Uterus (tissue), 2 donors: ENCODE measurements around the gene PAPPA2.

Experiments
- POLR2A ChIP-seq, 2 donors: fragments of 450-650 bp; IDR thresholded peaks; one replicate each; pipeline ENCODE4 v1.6.1; 2016; ENCODE audit warnings: antibody characterized with exemption in 2 of 2, mild to moderate bottlenecking in 1 of 2, moderate library complexity in 1 of 2
- TF ChIP-seq, protein P1 (sequence below), 4 experiments: fragments of 200-600 bp in 2 of 4; fragments of 450-650 bp in 2 of 4; sonication (generic) in 2 of 4; IDR thresholded peaks; one replicate each; pipeline ENCODE4 v1.5.1; 2016 to 2019; ENCODE audit warnings: antibody characterized with exemption in 4 of 4, mild to moderate bottlenecking in 2 of 4, moderate library complexity in 1 of 4

DNA sequence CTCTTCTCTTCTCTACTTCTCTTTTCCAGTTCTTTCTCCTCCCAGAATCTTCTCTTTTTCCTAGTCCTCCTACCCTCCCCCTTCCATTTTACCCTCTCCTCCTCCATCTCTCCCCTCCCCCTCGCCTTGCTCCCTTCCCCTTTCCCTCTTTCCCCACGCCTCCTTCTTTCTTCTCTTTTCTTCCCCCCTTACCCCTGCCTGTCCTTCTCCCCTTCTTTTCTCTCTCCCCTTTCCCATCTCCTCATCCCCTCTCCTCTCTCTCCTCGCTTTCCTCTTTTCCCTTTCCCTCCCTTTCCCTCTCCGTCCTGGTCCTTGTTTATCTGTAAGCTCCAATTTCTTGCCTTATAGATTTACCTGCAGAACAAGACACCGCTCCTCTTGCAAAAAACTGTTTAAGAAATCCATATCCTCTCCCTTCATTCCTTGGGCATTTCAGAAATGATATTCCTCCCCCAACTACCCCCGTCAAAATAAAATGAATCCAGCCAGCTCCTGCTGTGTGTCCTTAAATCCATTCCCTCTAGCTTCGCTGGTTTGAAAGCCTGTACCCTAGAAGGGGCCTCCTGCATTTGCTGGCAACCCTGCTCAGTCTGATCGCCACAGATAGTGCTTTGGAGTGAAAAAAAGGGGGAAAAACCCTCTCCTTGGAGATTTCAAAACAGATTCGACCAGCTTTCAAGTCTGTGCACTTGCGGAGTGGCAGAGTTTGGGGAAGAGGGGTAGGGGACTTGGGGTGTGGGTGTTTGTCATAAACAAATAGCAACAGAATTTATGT, 89.4 kb downstream of the PAPPA2 start:
- TF ChIP-seq, protein P1, sequence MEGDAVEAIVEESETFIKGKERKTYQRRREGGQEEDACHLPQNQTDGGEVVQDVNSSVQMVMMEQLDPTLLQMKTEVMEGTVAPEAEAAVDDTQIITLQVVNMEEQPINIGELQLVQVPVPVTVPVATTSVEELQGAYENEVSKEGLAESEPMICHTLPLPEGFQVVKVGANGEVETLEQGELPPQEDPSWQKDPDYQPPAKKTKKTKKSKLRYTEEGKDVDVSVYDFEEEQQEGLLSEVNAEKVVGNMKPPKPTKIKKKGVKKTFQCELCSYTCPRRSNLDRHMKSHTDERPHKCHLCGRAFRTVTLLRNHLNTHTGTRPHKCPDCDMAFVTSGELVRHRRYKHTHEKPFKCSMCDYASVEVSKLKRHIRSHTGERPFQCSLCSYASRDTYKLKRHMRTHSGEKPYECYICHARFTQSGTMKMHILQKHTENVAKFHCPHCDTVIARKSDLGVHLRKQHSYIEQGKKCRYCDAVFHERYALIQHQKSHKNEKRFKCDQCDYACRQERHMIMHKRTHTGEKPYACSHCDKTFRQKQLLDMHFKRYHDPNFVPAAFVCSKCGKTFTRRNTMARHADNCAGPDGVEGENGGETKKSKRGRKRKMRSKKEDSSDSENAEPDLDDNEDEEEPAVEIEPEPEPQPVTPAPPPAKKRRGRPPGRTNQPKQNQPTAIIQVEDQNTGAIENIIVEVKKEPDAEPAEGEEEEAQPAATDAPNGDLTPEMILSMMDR (IDR thresholded peaks at IDR 0.05): no peak
- TF ChIP-seq POLR2A (IDR thresholded peaks at IDR 0.05): no peak
